Heart right ventricle (tissue), 16 donors: ENCODE data around the gene C20orf202. TPM values are rescaled to one million over a fixed set of nuclear protein-coding genes. Genes with fewer than 3 reads are reported as not detected.

Source experiments
- ATAC-seq, 8 donors: fragments of 200-7000 bp; cut with Tn5 transposase; one replicate each; pipeline ENCODE4 v1.9.1; 2020; ENCODE audit warnings: mild to moderate bottlenecking in 8 of 8, moderate library complexity in 8 of 8, moderate number of reproducible peaks in 1 of 8
- DNase-seq, 2 donors: peaks; one replicate each; pipeline ENCODE4 v3.0.0-alpha.2; 2020
- H3K27ac ChIP-seq, 10 donors: fragments of 200-600 bp; sonication (generic) in 2 of 10; one replicate each; pipeline versions ENCODE4 v1.5.0 to v1.8.0; 2020 to 2022; ENCODE audit warnings: mild to moderate bottlenecking in 3 of 10
- H3K27me3 ChIP-seq, 7 donors: fragments of 200-600 bp; one replicate each; pipeline ENCODE4 v1.8.0; 2021 to 2022; ENCODE audit warnings: mild to moderate bottlenecking in 2 of 7
- H3K36me3 ChIP-seq, 9 donors: fragments of 200-600 bp; sonication (generic) in 1 of 9; one replicate each; pipeline versions ENCODE4 v1.5.0 to v1.8.0; 2020 to 2022; ENCODE audit warnings: mild to moderate bottlenecking in 2 of 9
- H3K4me1 ChIP-seq, 9 donors: fragments of 200-600 bp; sonication (generic) in 1 of 9; one replicate each; pipeline versions ENCODE4 v1.5.0 to v1.8.0; 2020 to 2022; ENCODE audit warnings: mild to moderate bottlenecking in 4 of 9
- H3K4me3 ChIP-seq, 10 donors: fragments of 200-600 bp; sonication (generic) in 2 of 10; one replicate each; pipeline versions ENCODE4 v1.5.0 to v1.8.0; 2020 to 2022; ENCODE audit warnings: mild to moderate bottlenecking in 7 of 10, moderate library complexity in 2 of 10
- H3K9me3 ChIP-seq, 11 donors: fragments of 200-600 bp in 10 of 11; sonication (generic) in 2 of 11; one replicate each; pipeline versions ENCODE4 v1.5.0 to v1.8.0; 2013 to 2022; ENCODE audit warnings: mild to moderate bottlenecking in 2 of 11, control low read depth in 1 of 11, moderate library complexity in 1 of 11
- WGBS, 2 donors: extraction: QIAGEN DNeasy Blood & Tissue Kit; methylation state at CpG; one replicate each; pipeline ENCODE4 v1.1.7; 2013; ENCODE audit warnings: inconsistent platforms in 1 of 2; 5-methylcytosine and 5-hydroxymethylcytosine counted together
- intact Hi-C, 10 donors: fragments of 100-400 bp; cut with DNase I; formaldehyde crosslinking; loops; one replicate each; pipeline versions ENCODE4 v1.11.1 to v1.14.2; 2022
- polyA plus RNA-seq, 2 donors: library from polyadenylated mRNA; stranded (reverse); fragments of 200-250 nt; gene quantifications; one replicate each; pipeline ENCODE4 v1.2.3, GENCODE V29; 2013
- total RNA-seq, 10 donors: library from RNA; stranded (reverse); fragmentation: NEBNext Ultra II Directional in 3 of 10; extraction: Animal tissue kit (Norgen Biotek cat#: 25700) in 3 of 10; gene quantifications; one replicate each; pipeline versions ENCODE4 v1.2.1 to v1.2.4, GENCODE V29; 2021 to 2023
- TF ChIP-seq, protein P1 (sequence below), 9 donors: fragments of 200-600 bp; sonication (generic) in 2 of 9; IDR thresholded peaks; one replicate each; pipeline versions ENCODE4 v1.5.0 to v1.8.0; 2021 to 2022; ENCODE audit warnings: antibody characterized with exemption in 9 of 9, mild to moderate bottlenecking in 5 of 9, moderate library complexity in 1 of 9
- donor health status: Arrhythmogenic right ventricular cardiomyopathy.
- donor health status: ischemic (EF 13 %, LVEDD 7.1; RV severe dilation, severe dysfunction).
- donor health status: healthy with polysubstance abuse.
- donor health status: DM: no; HTN: yes; CAD: no.
- donor health status: DM: no; HTN: no; CAD: no.
- donor health status: ischemic (EF 25% LVEDD 6.9; RV normal size, moderate dysfunction).
- donor health status: ischemic (EF 25% LVEDD 5.7; RV mildly dilated, moderate dysfunction).
- donor health status: healthy.
- donor health status: DM: yes; HTN: yes; CAD: no.
- donor health status: Ischemic cardiomyopathy.
- donor health status: ischemic (EF 35%, LVEDD 5.7; RV mildly dilated, moderate dysfunction).
- donor health status: nonischemic (EF 11% LVEDD 7.7; RV severe dilation, severe dysfunction).
- donor health status: DM: yes; HTN: yes; CAD: no.
- donor health status: PGD.
- donor health status: ischemic (EF 29% LVEDD 5.4; RV normal size, mild dysfunction).
- donor health status: nonischemic (EF 23%, LVEDD 6.1; RV moderate dilation, normal function).

C20orf202 gene
- total and polyA plus RNA-seq, 12 donors = 0.18 to 0.90 (median 0.38) TPM; not detected in 4

DNA sequence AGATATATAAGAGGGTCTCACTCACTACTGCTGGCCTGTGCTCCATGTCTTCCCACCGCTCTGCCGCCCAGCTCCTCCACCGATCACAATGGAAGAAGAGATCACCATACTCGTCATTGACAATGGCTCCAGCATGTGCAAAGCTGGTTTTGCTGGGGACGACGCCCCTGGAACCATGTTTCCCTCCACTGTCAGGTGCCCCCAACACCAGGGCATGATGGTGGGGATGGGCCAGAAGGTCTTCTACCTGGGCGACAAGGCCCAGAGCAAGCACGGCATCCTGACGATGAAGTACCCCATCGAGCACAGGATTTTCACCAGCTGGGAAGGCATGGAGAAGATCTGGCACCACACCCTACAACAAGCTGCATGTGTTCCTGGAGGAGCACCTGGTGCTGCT is 42.8 kb upstream of the C20orf202 start:
- ATAC-seq (no peak), DNase-seq (no peak)
- peaks cover 0 to 11% (median 0%) of the 10 kb centered on the region in 11 donors for H3K9me3 ChIP-seq
- H3K36me3 ChIP-seq = peaks cover 0 to 94% (median 27%) of the 10 kb centered on the region in 9 donors
- peaks cover 0 to 24% (median under 1%) of the 10 kb centered on the region in 9 donors for H3K4me1 ChIP-seq
- no peak overlapping the region for H3K27ac ChIP-seq
- 95 to 98% methylated on average over 10 of the region's 10 CpGs for WGBS, 2 donors
- TF ChIP-seq, protein P1, sequence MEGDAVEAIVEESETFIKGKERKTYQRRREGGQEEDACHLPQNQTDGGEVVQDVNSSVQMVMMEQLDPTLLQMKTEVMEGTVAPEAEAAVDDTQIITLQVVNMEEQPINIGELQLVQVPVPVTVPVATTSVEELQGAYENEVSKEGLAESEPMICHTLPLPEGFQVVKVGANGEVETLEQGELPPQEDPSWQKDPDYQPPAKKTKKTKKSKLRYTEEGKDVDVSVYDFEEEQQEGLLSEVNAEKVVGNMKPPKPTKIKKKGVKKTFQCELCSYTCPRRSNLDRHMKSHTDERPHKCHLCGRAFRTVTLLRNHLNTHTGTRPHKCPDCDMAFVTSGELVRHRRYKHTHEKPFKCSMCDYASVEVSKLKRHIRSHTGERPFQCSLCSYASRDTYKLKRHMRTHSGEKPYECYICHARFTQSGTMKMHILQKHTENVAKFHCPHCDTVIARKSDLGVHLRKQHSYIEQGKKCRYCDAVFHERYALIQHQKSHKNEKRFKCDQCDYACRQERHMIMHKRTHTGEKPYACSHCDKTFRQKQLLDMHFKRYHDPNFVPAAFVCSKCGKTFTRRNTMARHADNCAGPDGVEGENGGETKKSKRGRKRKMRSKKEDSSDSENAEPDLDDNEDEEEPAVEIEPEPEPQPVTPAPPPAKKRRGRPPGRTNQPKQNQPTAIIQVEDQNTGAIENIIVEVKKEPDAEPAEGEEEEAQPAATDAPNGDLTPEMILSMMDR (IDR thresholded peaks at IDR 0.05) = no peak
- intact Hi-C loops = no loop called here
- H3K27me3 ChIP-seq = no peaks in the 10 kb centered on the region
- no peak overlapping the region for H3K4me3 ChIP-seq

DNA sequence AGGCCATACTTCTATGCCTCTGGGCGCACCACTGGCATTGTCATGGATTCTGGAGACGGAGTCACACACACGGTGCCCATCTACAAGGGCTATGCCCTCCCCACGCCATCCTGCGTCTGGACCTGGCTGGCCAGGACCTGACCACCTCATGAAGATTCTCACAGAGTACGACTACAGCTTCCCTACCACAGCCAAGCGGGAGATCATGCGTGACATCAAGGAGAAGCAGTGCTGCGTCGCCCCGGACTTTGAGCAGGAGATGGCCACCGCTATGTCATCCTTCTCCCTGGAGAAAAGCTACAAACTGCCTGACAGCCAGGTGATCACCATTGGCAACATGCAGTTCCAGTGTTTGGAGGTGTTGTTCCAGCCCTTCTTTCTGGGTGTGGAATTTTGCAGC is 42.3 kb upstream of the C20orf202 start:
- H3K9me3 ChIP-seq = peaks cover 0 to 8% (median 0%) of the 10 kb centered on the region in 11 donors
- H3K4me1 ChIP-seq = peaks cover 0 to 24% (median 5%) of the 10 kb centered on the region in 9 donors
- intact Hi-C loops = no loop called here
- no peaks in the 10 kb centered on the region for H3K27me3 ChIP-seq
- H3K36me3 ChIP-seq = peaks cover 0 to 94% (median 32%) of the 10 kb centered on the region in 9 donors
- no peak overlapping the region for H3K4me3 ChIP-seq
- no peak overlapping the region for H3K27ac ChIP-seq
- TF ChIP-seq, protein P1 (IDR thresholded peaks at IDR 0.05) = no peak
- ATAC-seq (no peak), DNase-seq (no peak)
- 98 to 99% methylated on average over 12 of the region's 12 CpGs for WGBS, 2 donors

DNA sequence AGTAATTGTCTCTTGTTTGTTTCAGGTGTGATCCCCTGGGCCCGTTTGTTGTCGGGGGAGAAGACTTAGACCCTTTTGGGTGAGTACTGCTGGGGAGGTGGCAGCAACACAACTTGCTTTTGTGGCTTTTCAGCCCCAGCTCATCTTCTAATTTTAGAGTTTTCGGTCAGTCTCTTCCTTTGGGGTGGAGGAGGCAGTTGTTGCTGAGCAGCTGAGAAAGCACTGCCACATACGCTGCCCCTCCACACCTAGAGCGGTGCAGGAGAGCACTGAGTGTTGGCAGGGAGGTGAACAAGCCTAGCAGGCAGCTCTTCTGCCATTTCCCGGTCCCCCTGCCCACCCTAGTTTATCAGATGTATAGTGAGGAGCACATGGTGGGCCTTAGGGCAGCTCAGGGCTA is 40.1 kb upstream of the C20orf202 start:
- WGBS, 2 donors = 93 to 98% methylated on average over 6 of the region's 6 CpGs
- Histone ChIP-seq H3K4me3 (no peak overlapping the region), H3K9me3 (no peaks in the 10 kb centered on the region), H3K4me1 (peaks cover 0 to 24% (median 6%) of the 10 kb centered on the region in 9 donors), H3K27ac (peak overlapping the region in 1 of 10 donors; percentile 39), H3K27me3 (no peaks in the 10 kb centered on the region), H3K36me3 (peaks cover 0 to 97% (median 46%) of the 10 kb centered on the region in 9 donors)
- ATAC-seq = no peak
- no peak for DNase-seq
- intact Hi-C loops = no loop called here
- TF ChIP-seq, protein P1 (IDR thresholded peaks at IDR 0.05) = no peak

DNA sequence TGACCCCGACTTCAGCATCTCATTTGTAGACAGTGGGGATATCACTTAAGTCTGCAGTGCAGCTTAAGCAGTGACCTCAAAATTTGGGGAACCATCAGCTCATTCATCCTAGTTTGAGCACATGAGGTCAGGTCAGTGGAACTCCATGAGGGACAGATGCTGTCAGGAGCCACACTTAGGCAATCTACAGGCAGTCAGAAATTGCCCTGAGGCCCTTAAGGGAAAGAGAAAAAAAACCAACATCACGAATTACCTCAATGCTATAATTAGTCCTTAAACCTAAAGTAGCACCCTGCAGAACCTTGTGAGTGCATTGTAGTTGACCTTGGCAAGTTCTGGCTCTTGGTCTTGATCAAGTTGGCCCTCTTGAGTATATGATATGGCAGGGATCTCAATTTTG is 39.6 kb upstream of the C20orf202 start:
- WGBS, 2 donors = 71 to 80% methylated on average over 2 of the region's 2 CpGs
- Histone ChIP-seq H3K36me3 (peaks cover 0 to 97% (median 51%) of the 10 kb centered on the region in 9 donors), H3K9me3 (no peaks in the 10 kb centered on the region), H3K4me3 (no peak overlapping the region), H3K4me1 (peaks cover 0 to 24% (median 6%) of the 10 kb centered on the region in 9 donors), H3K27ac (peak overlapping the region in 1 of 10 donors; percentile 39), H3K27me3 (no peaks in the 10 kb centered on the region)
- peak in 7 of 8 donors; percentile 46 to 77 (median 67) for ATAC-seq
- TF ChIP-seq, protein P1 (IDR thresholded peaks at IDR 0.05) = no peak
- no peak for DNase-seq
- intact Hi-C loops = no loop called here
